Measurements from ENCODE around the gene C11orf68.

DNA sequence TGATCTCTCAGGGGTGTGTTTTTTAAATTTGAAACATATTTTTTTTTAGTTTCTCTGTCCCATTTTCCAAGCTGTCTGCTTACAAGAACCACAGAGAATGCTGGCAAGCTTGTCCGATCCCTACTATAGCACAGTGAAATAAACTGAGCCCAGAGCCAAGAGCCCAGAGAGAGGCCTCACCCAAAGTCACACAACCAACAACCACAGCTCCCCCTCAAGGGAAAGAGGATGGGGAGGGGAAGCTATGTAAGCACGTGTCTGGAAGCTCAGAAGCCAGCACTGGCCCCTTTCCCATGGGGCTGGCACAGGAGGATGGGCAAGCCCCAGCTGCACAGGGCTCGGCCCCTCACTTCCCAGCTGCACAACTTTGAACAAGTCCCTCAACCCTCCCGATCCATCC, 39.4 kb upstream of the C11orf68 start:
- TF ChIP-seq POLR2AphosphoS5 (IDR thresholded peaks at IDR 0.05) = no peak
- TF ChIP-seq, protein P1, sequence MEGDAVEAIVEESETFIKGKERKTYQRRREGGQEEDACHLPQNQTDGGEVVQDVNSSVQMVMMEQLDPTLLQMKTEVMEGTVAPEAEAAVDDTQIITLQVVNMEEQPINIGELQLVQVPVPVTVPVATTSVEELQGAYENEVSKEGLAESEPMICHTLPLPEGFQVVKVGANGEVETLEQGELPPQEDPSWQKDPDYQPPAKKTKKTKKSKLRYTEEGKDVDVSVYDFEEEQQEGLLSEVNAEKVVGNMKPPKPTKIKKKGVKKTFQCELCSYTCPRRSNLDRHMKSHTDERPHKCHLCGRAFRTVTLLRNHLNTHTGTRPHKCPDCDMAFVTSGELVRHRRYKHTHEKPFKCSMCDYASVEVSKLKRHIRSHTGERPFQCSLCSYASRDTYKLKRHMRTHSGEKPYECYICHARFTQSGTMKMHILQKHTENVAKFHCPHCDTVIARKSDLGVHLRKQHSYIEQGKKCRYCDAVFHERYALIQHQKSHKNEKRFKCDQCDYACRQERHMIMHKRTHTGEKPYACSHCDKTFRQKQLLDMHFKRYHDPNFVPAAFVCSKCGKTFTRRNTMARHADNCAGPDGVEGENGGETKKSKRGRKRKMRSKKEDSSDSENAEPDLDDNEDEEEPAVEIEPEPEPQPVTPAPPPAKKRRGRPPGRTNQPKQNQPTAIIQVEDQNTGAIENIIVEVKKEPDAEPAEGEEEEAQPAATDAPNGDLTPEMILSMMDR (IDR thresholded peaks at IDR 0.05) = no peak

All from upper lobe of left lung (tissue), 4 donors.